Suprapubic skin (tissue), 4 donors: ENCODE results near the gene WDPCP.

ENCODE experiments used
- CTCF ChIP-seq, 2 donors: fragments of 200-600 bp in 1 of 2; fragments of 450-650 bp in 1 of 2; sonication (generic) in 1 of 2; IDR thresholded peaks; one replicate each; pipeline ENCODE4 v1.5.1; 2016 to 2019; ENCODE audit warnings: antibody characterized with exemption in 2 of 2, mild to moderate bottlenecking in 1 of 2, moderate library complexity in 1 of 2
- EP300 ChIP-seq: sonication (generic); formaldehyde crosslinking; IDR thresholded peaks from one replicate; pipeline ENCODE4 v1.6.1; 2017; ENCODE audit warnings: antibody characterized with exemption
- POLR2A ChIP-seq, 2 donors: fragments of 450-650 bp; IDR thresholded peaks; one replicate each; pipeline ENCODE4 v1.6.1; 2017; ENCODE audit warnings: antibody characterized with exemption in 2 of 2, mild to moderate bottlenecking in 2 of 2, moderate library complexity in 2 of 2
- POLR2AphosphoS5 ChIP-seq, 3 donors: sonication (generic); formaldehyde crosslinking; IDR thresholded peaks; one replicate each; pipeline ENCODE4 v1.6.1; 2017; ENCODE audit warnings: antibody characterized with exemption in 3 of 3

DNA sequence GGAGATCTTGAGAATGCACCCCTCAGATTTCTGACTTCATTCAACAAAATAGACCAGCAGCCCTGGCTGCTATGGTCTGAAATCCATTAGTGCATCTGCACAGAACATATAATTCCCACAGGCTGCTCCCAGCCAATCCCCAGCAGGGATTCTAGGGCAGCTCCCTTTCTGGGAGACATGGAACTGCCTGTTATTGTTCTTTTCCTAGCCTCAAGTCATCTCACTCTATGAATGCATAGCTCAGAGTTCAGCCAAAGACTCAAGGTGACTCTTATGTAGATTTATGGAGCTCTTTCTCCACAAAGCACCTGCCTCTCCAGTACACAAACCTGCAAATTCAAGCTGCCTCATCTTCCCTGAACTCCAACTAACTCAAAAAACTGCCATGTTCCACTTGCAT is 241.9 kb downstream of the WDPCP start:
- TF ChIP-seq CTCF (IDR thresholded peaks at IDR 0.05) (no peak), POLR2A (IDR thresholded peaks at IDR 0.05) (no peak), EP300 (no peak), POLR2AphosphoS5 (IDR thresholded peaks at IDR 0.05) (no peak)
